ENCODE results near the gene RAB3GAP1. TPM values are rescaled to one million over a fixed set of nuclear protein-coding genes. Genes with fewer than 3 reads are reported as not detected.

Gene RAB3GAP1
- total RNA-seq, 2 experiments from 2014 or later = 34.5 to 39.8 TPM

DNA sequence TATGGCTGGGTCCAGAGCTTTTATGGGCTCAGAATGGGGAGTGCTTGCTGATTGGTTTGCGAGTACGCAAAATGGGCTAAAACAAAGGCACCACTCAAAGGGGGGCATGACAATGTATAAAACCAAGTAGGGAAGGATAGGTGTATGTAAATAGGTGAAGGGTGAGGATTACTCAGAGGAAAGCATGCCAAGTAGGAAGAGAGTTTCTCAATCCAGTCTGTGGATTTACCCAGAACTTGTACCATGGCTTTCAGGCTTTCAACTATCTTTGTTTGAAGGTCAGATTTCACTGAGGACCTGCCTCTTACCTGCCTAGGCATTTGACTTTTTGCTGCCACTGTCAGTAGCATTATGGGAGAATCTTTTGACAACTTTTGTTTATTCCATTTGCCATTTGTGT, 92.3 kb downstream of the RAB3GAP1 start:
- Mint-ChIP-seq H3K4me3 (no peak overlapping the region), H3K4me1 (peaks cover 2% of the 10 kb centered on the region), H3K27ac (no peak overlapping the region), H3K9me3 (ENCODE audit: low read depth) (peaks cover 8% of the 10 kb centered on the region), H3K27me3 (no peaks in the 10 kb centered on the region), H3K36me3 (ENCODE audit: low read depth) (peaks cover 54% of the 10 kb centered on the region)
- no peak for DNase-seq
- ATAC-seq = no peak
- ChIA-PET CTCF (no interaction called here), POLR2A (no interaction called here)
- intact Hi-C loops (cut with DNase I, micrococcal nuclease) = no loop called here

DNA sequence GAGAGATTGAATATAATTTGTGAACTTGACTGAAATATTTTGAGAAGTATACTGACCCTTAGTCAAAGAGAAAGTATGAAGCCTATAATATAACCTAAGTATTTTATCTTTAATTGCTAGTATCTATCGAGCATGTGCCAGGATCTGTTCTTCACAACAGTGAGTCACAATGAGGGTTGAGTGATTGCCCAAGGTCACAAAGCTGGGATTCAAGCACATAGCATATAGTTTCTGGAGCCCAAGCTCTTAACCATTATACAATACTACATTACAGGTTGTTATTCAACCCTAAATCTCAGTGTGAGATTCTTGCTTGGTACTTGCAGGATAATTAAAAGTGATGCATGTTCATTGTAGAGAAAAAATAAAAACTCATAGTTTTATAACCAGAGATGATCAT, 97.2 kb downstream of the RAB3GAP1 start:
- POLR2A ChIA-PET = no interaction called here
- H3K9me3 Mint-ChIP-seq (ENCODE audit: low read depth) = no peaks in the 10 kb centered on the region
- H3K4me1 Mint-ChIP-seq = peaks cover 16% of the 10 kb centered on the region
- no peak for ATAC-seq
- no peak for DNase-seq
- no peak overlapping the region for H3K27ac Mint-ChIP-seq
- H3K4me3 Mint-ChIP-seq = no peak overlapping the region
- CTCF ChIA-PET = interaction anchor here (0.6 kb wide), 1 partner anchor 94 kb away, joined by 5 read pairs; no protein-coding TSS in a partner anchor
- H3K27me3 Mint-ChIP-seq = no peaks in the 10 kb centered on the region
- intact Hi-C loops (cut with DNase I, micrococcal nuclease) = no loop called here
- H3K36me3 Mint-ChIP-seq (ENCODE audit: low read depth) = peaks cover 38% of the 10 kb centered on the region

DNA sequence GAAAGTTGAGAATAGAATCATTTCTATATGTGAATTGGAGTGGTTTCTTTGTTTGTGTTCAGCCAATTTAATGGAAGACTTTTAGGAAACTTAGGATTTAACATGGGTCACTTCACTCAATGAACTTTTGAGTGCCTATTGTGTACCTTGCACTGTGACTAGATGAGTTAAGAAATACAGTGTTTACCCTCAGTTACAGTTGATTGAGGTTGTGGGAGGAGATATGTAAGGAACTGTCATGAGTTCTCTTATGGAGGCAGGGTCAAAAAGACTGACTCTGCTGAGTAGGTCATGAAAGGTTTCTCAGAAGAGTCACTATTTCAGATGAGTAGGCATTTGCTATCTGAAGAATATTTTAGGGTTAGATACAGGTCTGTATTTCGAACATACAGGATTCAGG, 98.6 kb downstream of the RAB3GAP1 start:
- peaks cover 26% of the 10 kb centered on the region for H3K4me1 Mint-ChIP-seq
- DNase-seq (no peak), ATAC-seq (peak; percentile 26)
- no peaks in the 10 kb centered on the region for H3K9me3 Mint-ChIP-seq (ENCODE audit: low read depth)
- H3K4me3 Mint-ChIP-seq = no peak overlapping the region
- H3K27me3 Mint-ChIP-seq = no peaks in the 10 kb centered on the region
- H3K36me3 Mint-ChIP-seq (ENCODE audit: low read depth) = peaks cover 44% of the 10 kb centered on the region
- ChIA-PET CTCF (interaction anchor here (1.4 kb wide), 1 partner anchor 147 kb away, joined by 4 read pairs; no protein-coding TSS in a partner anchor), POLR2A (no interaction called here)
- no peak overlapping the region for H3K27ac Mint-ChIP-seq
- intact Hi-C loops (cut with DNase I, micrococcal nuclease) = loop anchor here in 1 of 2 experiments (10.0 kb wide), 1 partner anchor 96 kb away; the partner anchor contains the start of gene RAB3GAP1

GRCh38 chr2:135151615-135152014, 99.5 kb downstream of the RAB3GAP1 start:
- Mint-ChIP-seq H3K4me3 (no peak overlapping the region), H3K4me1 (peaks cover 26% of the 10 kb centered on the region), H3K36me3 (ENCODE audit: low read depth) (peaks cover 48% of the 10 kb centered on the region), H3K27me3 (no peaks in the 10 kb centered on the region), H3K9me3 (ENCODE audit: low read depth) (no peaks in the 10 kb centered on the region), H3K27ac (no peak overlapping the region)
- DNase-seq (no peak), ATAC-seq (no peak)
- intact Hi-C loops (cut with DNase I, micrococcal nuclease) = loop anchor here in 1 of 2 experiments (10.0 kb wide), 1 partner anchor 97 kb away; the partner anchor contains the start of gene RAB3GAP1
- CTCF ChIA-PET = interaction anchor here (1.4 kb wide), 1 partner anchor 147 kb away, joined by 4 read pairs; no protein-coding TSS in a partner anchor
- POLR2A ChIA-PET = no interaction called here

DNA sequence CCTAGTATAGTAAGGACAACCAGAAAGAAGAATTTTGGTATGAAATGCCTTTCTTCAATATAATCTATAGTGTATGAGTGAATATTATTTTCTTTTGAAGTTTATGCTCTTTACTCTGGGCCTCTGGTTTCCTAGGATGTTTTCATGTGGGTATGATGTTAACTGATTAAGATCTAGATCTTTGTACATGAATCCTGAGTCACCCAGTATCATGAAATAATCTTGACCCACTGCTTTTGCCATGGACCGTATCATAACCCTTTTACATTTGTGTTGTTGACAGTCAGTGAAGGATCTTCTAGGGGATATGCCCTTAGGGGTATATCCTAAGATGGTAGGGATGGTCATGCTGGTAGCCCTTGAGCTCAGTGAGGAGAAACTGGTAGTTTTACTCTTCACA, 100.3 kb downstream of the RAB3GAP1 start:
- ATAC-seq (no peak), DNase-seq (no peak)
- ChIA-PET CTCF (interaction anchor here (0.7 kb wide), 1 partner anchor 1072 kb away, joined by 3 read pairs; no protein-coding TSS in a partner anchor), POLR2A (no interaction called here)
- peaks cover 29% of the 10 kb centered on the region for H3K4me1 Mint-ChIP-seq
- H3K27me3 Mint-ChIP-seq = no peaks in the 10 kb centered on the region
- no peak overlapping the region for H3K27ac Mint-ChIP-seq
- H3K36me3 Mint-ChIP-seq (ENCODE audit: low read depth) = peaks cover 52% of the 10 kb centered on the region
- intact Hi-C loops (cut with DNase I, micrococcal nuclease) = loop anchor here in 1 of 2 experiments (10.0 kb wide), 1 partner anchor 98 kb away; the partner anchor contains the start of gene RAB3GAP1
- no peaks in the 10 kb centered on the region for H3K9me3 Mint-ChIP-seq (ENCODE audit: low read depth)
- no peak overlapping the region for H3K4me3 Mint-ChIP-seq

DNA sequence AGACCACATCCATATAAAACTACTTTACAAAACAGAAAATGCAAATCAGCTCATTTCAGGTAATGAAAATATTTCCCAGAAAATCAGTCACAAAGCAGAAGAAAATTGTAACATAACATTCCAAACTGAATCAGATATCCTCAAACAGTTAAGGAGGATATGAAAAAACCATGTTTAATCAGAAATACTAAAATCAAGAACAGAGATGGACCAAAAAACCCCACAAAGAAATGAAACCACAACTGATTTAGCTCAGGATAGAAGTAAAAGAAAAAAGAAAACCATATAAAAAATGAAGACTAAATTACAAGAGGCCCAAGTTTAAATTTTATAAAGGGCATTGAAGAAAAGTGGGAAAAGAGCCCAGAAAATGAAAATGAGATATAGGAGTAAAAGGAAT, 102.9 kb downstream of the RAB3GAP1 start:
- peaks cover 30% of the 10 kb centered on the region for H3K4me1 Mint-ChIP-seq
- ATAC-seq (peak; percentile 33), DNase-seq (no peak)
- intact Hi-C loops (cut with DNase I, micrococcal nuclease) = loop anchor here in 1 of 2 experiments (5.0 to 10.0 kb wide), 2 partner anchors 100 to 153 kb away; partner anchors contain the start of gene RAB3GAP1
- H3K36me3 Mint-ChIP-seq (ENCODE audit: low read depth) = peaks cover 67% of the 10 kb centered on the region
- ChIA-PET POLR2A (interaction anchor here (0.6 kb wide), 1 partner anchor 689 kb away, joined by 5 read pairs; no protein-coding TSS in a partner anchor), CTCF (interaction anchor here (0.8 kb wide), 1 partner anchor 151 kb away, joined by 3 read pairs; no protein-coding TSS in a partner anchor)
- no peaks in the 10 kb centered on the region for H3K27me3 Mint-ChIP-seq
- no peak overlapping the region for H3K27ac Mint-ChIP-seq
- no peak overlapping the region for H3K4me3 Mint-ChIP-seq
- no peaks in the 10 kb centered on the region for H3K9me3 Mint-ChIP-seq (ENCODE audit: low read depth)

GRCh38 chr2:135157856-135158255, 105.8 kb downstream of the RAB3GAP1 start:
- H3K4me3 Mint-ChIP-seq = no peak overlapping the region
- peaks cover 56% of the 10 kb centered on the region for H3K36me3 Mint-ChIP-seq (ENCODE audit: low read depth)
- intact Hi-C loops (cut with DNase I, micrococcal nuclease) = loop anchor here in 1 of 2 experiments (5.0 to 10.0 kb wide), 2 partner anchors 103 to 156 kb away; partner anchors contain the start of gene RAB3GAP1
- no peaks in the 10 kb centered on the region for H3K9me3 Mint-ChIP-seq (ENCODE audit: low read depth)
- no peak for ATAC-seq
- ChIA-PET CTCF (no interaction called here), POLR2A (no interaction called here)
- peak overlapping the region; percentile 19 for H3K27ac Mint-ChIP-seq
- no peak for DNase-seq
- H3K27me3 Mint-ChIP-seq = no peaks in the 10 kb centered on the region
- H3K4me1 Mint-ChIP-seq = peaks cover 24% of the 10 kb centered on the region

DNA sequence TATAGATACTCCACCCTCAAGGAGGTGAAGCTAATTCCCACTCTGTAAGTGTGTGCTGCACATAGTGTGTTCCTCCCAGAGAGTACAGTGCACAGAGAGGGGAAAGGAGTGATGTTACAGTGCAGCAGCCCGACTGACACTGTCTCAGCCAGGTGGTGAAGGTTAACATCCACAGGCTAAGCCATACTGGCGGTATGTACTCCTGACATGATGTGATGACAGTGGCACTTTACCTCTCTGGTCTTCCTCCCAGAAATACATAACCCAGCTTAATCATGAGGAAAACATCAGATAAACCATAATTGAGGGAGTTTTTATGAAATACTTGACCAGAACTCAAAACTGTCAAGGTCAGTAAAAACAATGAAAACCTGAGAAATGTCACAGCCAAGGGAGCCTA, 107.1 kb downstream of the RAB3GAP1 start:
- Mint-ChIP-seq H3K27me3 (no peaks in the 10 kb centered on the region), H3K4me1 (peaks cover 23% of the 10 kb centered on the region), H3K36me3 (ENCODE audit: low read depth) (peaks cover 56% of the 10 kb centered on the region), H3K9me3 (ENCODE audit: low read depth) (no peaks in the 10 kb centered on the region), H3K27ac (no peak overlapping the region), H3K4me3 (no peak overlapping the region)
- ChIA-PET CTCF (no interaction called here), POLR2A (no interaction called here)
- no peak for DNase-seq
- intact Hi-C loops (cut with DNase I, micrococcal nuclease) = loop anchor here in 1 of 2 experiments (5.0 to 10.0 kb wide), 2 partner anchors 104 to 157 kb away; partner anchors contain the start of gene RAB3GAP1
- ATAC-seq = no peak

- H3K4me1 Mint-ChIP-seq = peaks cover 10% of the 10 kb centered on the region
- intact Hi-C loops (cut with DNase I, micrococcal nuclease) = no loop called here
- DNase-seq (no peak), ATAC-seq (no peak)
- no peak overlapping the region for H3K4me3 Mint-ChIP-seq
- no peak overlapping the region for H3K27ac Mint-ChIP-seq
- peaks cover 41% of the 10 kb centered on the region for H3K36me3 Mint-ChIP-seq (ENCODE audit: low read depth)
- H3K27me3 Mint-ChIP-seq = no peaks in the 10 kb centered on the region
- H3K9me3 Mint-ChIP-seq (ENCODE audit: low read depth) = no peaks in the 10 kb centered on the region
- ChIA-PET POLR2A (no interaction called here), CTCF (interaction anchor here (0.9 to 1.4 kb wide), 2 partner anchors 11 to 158 kb away, joined by 3 to 6 read pairs; no protein-coding TSS in a partner anchor)
Measured at GRCh38 chr2:135162377-135162776, 110.3 kb downstream of the RAB3GAP1 start.

DNA sequence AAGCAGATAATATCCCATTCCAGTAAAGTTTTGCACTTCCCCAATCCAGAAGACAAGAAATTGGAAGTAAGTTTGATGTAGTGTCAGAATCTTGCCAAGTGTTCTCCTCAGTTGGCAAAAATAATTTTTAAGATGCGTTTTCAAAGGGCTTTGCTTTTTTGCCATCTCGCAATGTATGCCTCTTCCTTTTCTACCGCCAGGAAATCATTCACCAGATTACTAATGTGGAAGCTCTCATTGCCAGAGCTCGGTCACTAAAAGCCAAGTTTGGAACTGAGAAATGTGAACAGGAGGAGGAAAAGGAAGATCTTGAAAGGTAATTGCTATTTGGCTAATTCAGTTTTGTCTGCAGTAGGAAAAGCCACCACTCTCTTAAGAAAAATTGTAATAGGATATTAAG, 110.7 kb downstream of the RAB3GAP1 start:
- H3K27me3 Mint-ChIP-seq = no peaks in the 10 kb centered on the region
- H3K9me3 Mint-ChIP-seq (ENCODE audit: low read depth) = no peaks in the 10 kb centered on the region
- H3K4me1 Mint-ChIP-seq = peaks cover 9% of the 10 kb centered on the region
- POLR2A ChIA-PET = no interaction called here
- CTCF ChIA-PET = interaction anchor here (0.9 to 1.4 kb wide), 2 partner anchors 10 to 158 kb away, joined by 3 to 6 read pairs; no protein-coding TSS in a partner anchor
- peaks cover 39% of the 10 kb centered on the region for H3K36me3 Mint-ChIP-seq (ENCODE audit: low read depth)
- H3K4me3 Mint-ChIP-seq = no peak overlapping the region
- no peak overlapping the region for H3K27ac Mint-ChIP-seq
- DNase-seq (no peak), ATAC-seq (no peak)
- intact Hi-C loops (cut with DNase I, micrococcal nuclease) = no loop called here

GRCh38 chr2:135163306-135163705, 111.2 kb downstream of the RAB3GAP1 start:
- DNase-seq = no peak
- no peak for ATAC-seq
- ChIA-PET CTCF (interaction anchor here (0.6 to 1.4 kb wide), 3 partner anchors 10 to 159 kb away, joined by 3 to 6 read pairs (median 4); no protein-coding TSS in a partner anchor), POLR2A (no interaction called here)
- no peaks in the 10 kb centered on the region for H3K27me3 Mint-ChIP-seq
- peak overlapping the region; percentile 42 for H3K27ac Mint-ChIP-seq
- H3K9me3 Mint-ChIP-seq (ENCODE audit: low read depth) = no peaks in the 10 kb centered on the region
- peaks cover 38% of the 10 kb centered on the region for H3K36me3 Mint-ChIP-seq (ENCODE audit: low read depth)
- H3K4me1 Mint-ChIP-seq = peaks cover 9% of the 10 kb centered on the region
- H3K4me3 Mint-ChIP-seq = no peak overlapping the region
- intact Hi-C loops (cut with DNase I, micrococcal nuclease) = no loop called here

- ATAC-seq (no peak), DNase-seq (no peak)
- ChIA-PET POLR2A (no interaction called here), CTCF (interaction anchor here (0.6 to 1.4 kb wide), 2 partner anchors 150 to 159 kb away, joined by 4 to 6 read pairs; no protein-coding TSS in a partner anchor)
- peaks cover 39% of the 10 kb centered on the region for H3K36me3 Mint-ChIP-seq (ENCODE audit: low read depth)
- H3K4me1 Mint-ChIP-seq = peaks cover 9% of the 10 kb centered on the region
- H3K4me3 Mint-ChIP-seq = no peak overlapping the region
- intact Hi-C loops (cut with DNase I, micrococcal nuclease) = no loop called here
- H3K27me3 Mint-ChIP-seq = no peaks in the 10 kb centered on the region
- no peak overlapping the region for H3K27ac Mint-ChIP-seq
- H3K9me3 Mint-ChIP-seq (ENCODE audit: low read depth) = no peaks in the 10 kb centered on the region
Measured at GRCh38 chr2:135163901-135164300, 111.8 kb downstream of the RAB3GAP1 start.

All from activated CD4-positive, alpha-beta T cell treated with anti-CD3 and anti-CD28 coated beads for 36 hours (primary cell).